ENCODE measurements around the gene RNF207. TPM values are rescaled to one million over a fixed set of nuclear protein-coding genes. Genes with fewer than 3 reads are reported as not detected.

RNF207 gene
- total and polyA plus RNA-seq, 2 of the 13 experiments (the other 11 are each of a cell fraction or from before 2014, with no cell fraction given), result 9.8 to 15.9 TPM

GRCh38 chr1:6199298-6200187 is 6.4 kb upstream of the RNF207 start, which contains the start of gene RPL22 (continued):
- TF ChIP-seq ZNF567 (CRISPR knock-in tag; IDR thresholded peaks at IDR 0.05; ENCODE audit: borderline replicate concordance) (no peak), ZNF207 (IDR thresholded peaks at IDR 0.05; ENCODE audit: borderline replicate concordance) (no peak), ZNF605 (CRISPR knock-in tag; IDR thresholded peaks at IDR 0.05) (peak; percentile 82), ZSCAN12 (CRISPR knock-in tag; IDR thresholded peaks at IDR 0.05) (peak; percentile 91), ZNF547 (CRISPR knock-in tag; IDR thresholded peaks at IDR 0.05) (peak; percentile 89), SRSF9 (IDR thresholded peaks at IDR 0.05; ENCODE audit: borderline replicate concordance, insufficient read depth, low read depth, low read length, poor library complexity, severe bottlenecking) (no peak), FUBP1 (CRISPR knock-in tag; IDR thresholded peaks at IDR 0.05; ENCODE audit: borderline replicate concordance) (no peak), PRDM4 (CRISPR knock-in tag; IDR thresholded peaks at IDR 0.05; ENCODE audit: borderline replicate concordance) (peak; percentile 47; the same call in 1 of the 2 replicates), THRA (CRISPR knock-in tag; IDR thresholded peaks at IDR 0.05; ENCODE audit: borderline replicate concordance) (peak; percentile 53; the same call in 1 of the 2 replicates), BRCA1 (CRISPR knock-in tag; IDR thresholded peaks at IDR 0.05) (peak; percentile 95), RXRB (CRISPR knock-in tag; IDR thresholded peaks at IDR 0.05; ENCODE audit: borderline replicate concordance) (peak; percentile 52; the same call in 1 of the 2 replicates), HOXA3 (CRISPR knock-in tag; IDR thresholded peaks at IDR 0.05) (peak; percentile 95), TBP (CRISPR knock-in tag; IDR thresholded peaks at IDR 0.05) (0 out of 2 replicates have a peak, but pooled peaks have one; percentile 86)
